HUES64 (cell line): ENCODE results near the gene CDK6.

Experiments used
- H3K27ac ChIP-seq: 2 replicates; pipeline ENCODE4 v1.7.0; 2013; ENCODE audit warnings: low read depth, low read length, inconsistent platforms
- H3K27me3 ChIP-seq: 2 replicates; pipeline ENCODE4 v1.6.1; 2013; ENCODE audit warnings: mild to moderate bottlenecking, low read length; ENCODE audit not compliant: insufficient read depth
- H3K36me3 ChIP-seq: 2 replicates; pipeline ENCODE4 v1.6.1; 2013; ENCODE audit warnings: mild to moderate bottlenecking, low read length; ENCODE audit not compliant: insufficient read depth
- H3K4me1 ChIP-seq: 2 replicates; pipeline ENCODE4 v1.6.1; 2013; ENCODE audit warnings: mild to moderate bottlenecking, low read length, moderate library complexity; ENCODE audit not compliant: insufficient read depth
- H3K4me3 ChIP-seq: 2 replicates; pipeline ENCODE4 v1.5.1; 2013; ENCODE audit warnings: mild to moderate bottlenecking, low read length, moderate library complexity
- H3K9ac ChIP-seq: 2 replicates; pipeline ENCODE4 v1.6.1; 2013; ENCODE audit warnings: mild to moderate bottlenecking, low read depth, low read length
- H3K9me3 ChIP-seq: 2 replicates; pipeline ENCODE4 v1.6.1; 2013; ENCODE audit warnings: low read depth, low read length; ENCODE audit not compliant: insufficient read depth
- WGBS: fragments of 150-250, 120-280 bp; methylation state at CpG from one replicate; pipeline ENCODE4 v1.1.7; 2013; ENCODE audit warnings: missing lambda C conversion rate; 5-methylcytosine and 5-hydroxymethylcytosine counted together

CDK6 gene

DNA sequence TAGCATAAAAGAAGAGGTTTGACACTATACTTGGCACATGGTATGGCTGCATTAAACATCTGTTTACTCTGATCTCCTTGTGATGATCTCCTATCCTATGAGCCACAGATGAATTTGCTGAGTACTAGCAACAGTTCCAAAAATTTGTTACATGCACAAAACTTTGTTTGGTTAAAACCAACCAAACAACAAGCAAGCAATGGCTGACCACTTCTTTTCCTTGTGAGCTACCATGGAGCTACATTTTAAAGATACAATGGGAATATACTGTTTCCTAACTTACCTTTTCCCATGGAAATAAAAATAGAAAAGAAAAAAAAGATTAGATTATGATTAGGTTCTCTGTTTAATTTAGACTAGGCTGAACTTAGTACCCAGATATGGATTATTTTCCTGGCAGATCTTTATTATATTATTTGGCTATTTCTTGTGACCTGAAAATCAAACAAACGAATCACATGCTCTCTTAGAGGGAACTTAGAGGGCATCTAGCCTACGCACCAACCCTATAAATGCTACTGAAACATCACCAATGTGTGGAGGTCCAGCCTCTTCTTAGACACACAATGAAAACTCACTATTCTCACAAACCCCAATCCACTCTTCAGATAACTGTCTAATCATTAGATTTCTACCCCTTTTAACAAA, 166.0 kb downstream of the CDK6 start:
- Histone ChIP-seq H3K9ac (no peak overlapping the region), H3K9me3 (no peaks in the 10 kb centered on the region), H3K4me1 (no peaks in the 10 kb centered on the region), H3K4me3 (no peak overlapping the region), H3K27me3 (no peaks in the 10 kb centered on the region), H3K36me3 (no peaks in the 10 kb centered on the region; the same call in 1 of the 2 replicates), H3K27ac (no peak overlapping the region)
- WGBS: 91% methylated on average over 2 of the region's 2 CpGs

DNA sequence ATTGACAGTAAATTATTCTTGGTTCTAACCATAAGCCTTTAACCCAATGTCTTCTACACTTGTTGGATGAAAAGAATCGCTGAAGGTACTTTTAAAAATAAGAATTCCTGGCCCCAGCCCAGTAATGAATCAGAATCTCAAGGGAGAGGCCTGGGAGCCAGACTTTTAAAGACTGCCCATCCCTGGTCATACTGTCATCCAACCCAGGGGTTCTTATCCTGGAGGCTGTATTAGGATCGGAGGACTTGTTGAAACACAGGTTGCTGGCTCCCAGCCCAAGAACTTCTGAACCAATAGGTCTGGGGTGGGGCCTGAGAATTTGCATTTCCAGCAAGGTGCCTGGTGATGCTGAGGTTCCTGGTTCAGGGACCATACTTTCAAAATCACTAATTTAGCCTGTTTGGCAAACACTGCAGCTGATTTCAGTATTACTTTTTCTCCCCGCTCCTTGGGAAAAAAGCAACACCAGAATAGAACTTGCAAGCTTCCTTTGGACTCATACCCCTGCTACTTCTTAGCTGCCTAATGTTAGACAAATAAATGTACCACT, 166.7 kb downstream of the CDK6 start:
- WGBS: 96% methylated on average over 3 of the region's 3 CpGs
- no peak overlapping the region for H3K27ac ChIP-seq
- H3K9ac ChIP-seq: no peak overlapping the region
- H3K9me3 ChIP-seq: no peaks in the 10 kb centered on the region
- H3K4me3 ChIP-seq: no peak overlapping the region
- H3K36me3 ChIP-seq: no peaks in the 10 kb centered on the region; the same call in 1 of the 2 replicates
- H3K4me1 ChIP-seq: no peaks in the 10 kb centered on the region
- H3K27me3 ChIP-seq: no peaks in the 10 kb centered on the region

DNA sequence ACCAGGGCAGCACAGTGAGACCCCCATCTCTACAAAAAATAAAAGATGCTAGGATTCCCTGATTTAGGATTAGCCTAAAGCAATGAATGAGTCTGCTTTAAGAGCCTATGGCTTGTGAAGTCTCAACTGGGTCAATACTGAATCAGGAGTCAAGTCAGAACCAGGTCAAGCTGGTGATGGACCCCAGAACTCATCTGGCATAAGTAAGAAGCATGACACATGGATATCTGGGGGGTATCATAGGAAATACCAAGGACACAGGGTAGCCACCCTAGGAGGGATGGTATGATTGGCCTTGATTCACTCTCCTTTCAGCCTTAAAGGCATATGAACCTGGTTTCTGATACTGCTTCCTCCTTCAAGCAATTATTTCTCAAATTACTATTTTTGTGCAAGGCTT, 167.8 kb downstream of the CDK6 start:
- H3K9ac ChIP-seq: no peak overlapping the region
- H3K27ac ChIP-seq: no peak overlapping the region
- no peak overlapping the region for H3K4me3 ChIP-seq
- H3K4me1 ChIP-seq: no peaks in the 10 kb centered on the region
- H3K9me3 ChIP-seq: no peaks in the 10 kb centered on the region
- H3K27me3 ChIP-seq: no peaks in the 10 kb centered on the region
- H3K36me3 ChIP-seq: no peaks in the 10 kb centered on the region; the same call in 1 of the 2 replicates

DNA sequence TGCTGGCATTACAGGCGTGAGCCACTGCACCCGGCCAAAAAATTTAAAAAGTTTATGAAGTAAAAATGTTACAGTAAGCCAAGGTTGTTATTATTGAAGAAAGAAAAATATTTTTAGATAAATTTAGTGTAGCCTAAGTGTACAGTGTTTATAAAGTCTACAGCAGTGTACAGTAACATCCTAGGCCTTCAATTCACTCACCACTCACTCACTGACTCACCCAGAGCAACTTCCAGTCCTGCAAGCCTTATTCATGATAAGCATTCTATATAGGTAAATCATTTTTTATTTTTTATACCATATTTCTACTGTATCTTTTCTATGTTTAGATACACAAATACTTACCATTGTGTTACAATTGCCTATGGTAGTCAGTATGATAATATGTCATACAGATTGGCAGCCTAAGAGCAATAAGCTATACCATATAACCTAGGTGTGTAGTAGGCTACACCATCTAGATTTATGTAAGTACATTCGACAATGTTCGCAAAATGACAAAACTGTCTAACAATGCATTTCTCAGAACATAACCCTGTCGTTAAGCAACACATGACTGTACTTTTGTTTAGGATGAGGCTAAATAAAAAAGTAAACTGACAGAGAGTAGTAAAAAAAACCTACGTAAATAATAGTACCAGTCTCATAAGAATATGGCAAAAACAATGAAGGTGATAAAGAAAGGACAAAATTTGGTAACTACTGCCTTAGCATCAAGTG, 168.4 kb downstream of the CDK6 start:
- H3K4me1 ChIP-seq: no peaks in the 10 kb centered on the region
- no peaks in the 10 kb centered on the region; the same call in 1 of the 2 replicates for H3K36me3 ChIP-seq
- H3K9me3 ChIP-seq: no peaks in the 10 kb centered on the region
- WGBS: 97% methylated on average over 6 of the region's 6 CpGs
- no peak overlapping the region for H3K27ac ChIP-seq
- H3K27me3 ChIP-seq: no peaks in the 10 kb centered on the region
- H3K4me3 ChIP-seq: no peak overlapping the region
- H3K9ac ChIP-seq: no peak overlapping the region

DNA sequence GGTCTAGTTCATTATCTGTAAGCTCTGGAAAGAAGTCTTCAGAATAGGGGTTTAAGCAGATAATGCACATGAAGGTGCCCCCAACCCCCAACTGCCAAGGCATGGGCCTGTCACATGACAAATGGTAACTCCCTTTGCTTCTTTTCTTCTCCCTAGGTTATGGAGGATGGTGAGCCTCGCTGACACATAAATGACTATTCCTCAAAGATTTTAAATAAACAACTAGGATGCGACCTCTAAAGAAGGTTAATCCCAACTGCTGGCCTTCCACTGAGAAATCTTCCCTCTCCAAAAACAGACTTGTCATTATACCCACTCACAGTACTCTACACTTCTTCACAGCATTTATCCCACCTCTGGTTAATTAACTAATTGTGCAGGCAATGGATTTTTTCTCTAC, 170.4 kb downstream of the CDK6 start:
- H3K9ac ChIP-seq: no peak overlapping the region
- no peak overlapping the region for H3K4me3 ChIP-seq
- 68% methylated on average over 2 of the region's 2 CpGs for WGBS
- H3K36me3 ChIP-seq: no peaks in the 10 kb centered on the region; the same call in 1 of the 2 replicates
- no peaks in the 10 kb centered on the region for H3K4me1 ChIP-seq
- H3K27me3 ChIP-seq: no peaks in the 10 kb centered on the region
- H3K27ac ChIP-seq: no peak overlapping the region
- no peaks in the 10 kb centered on the region for H3K9me3 ChIP-seq

DNA sequence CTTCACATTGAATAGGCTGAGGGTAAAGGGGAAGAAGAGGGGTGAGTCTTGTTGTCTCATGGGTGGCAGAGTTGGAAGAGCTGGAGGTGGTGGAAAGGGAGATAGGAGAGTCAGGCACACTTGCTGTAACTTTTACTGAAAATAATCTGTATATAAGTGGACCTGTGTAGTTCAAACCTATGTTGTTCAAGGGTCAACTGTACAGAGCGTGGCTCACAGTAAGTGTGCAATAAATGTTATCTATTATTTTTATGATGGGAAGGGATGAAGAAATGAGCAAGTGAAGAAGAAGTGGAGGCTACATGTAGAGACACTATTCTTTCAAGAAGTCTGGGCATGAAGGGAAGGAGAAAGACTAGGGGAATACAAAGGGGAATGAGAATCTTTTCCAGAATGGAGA, 174.7 kb downstream of the CDK6 start:
- Histone ChIP-seq H3K4me3 (no peak overlapping the region), H3K9ac (no peak overlapping the region), H3K9me3 (no peaks in the 10 kb centered on the region), H3K27ac (no peak overlapping the region), H3K27me3 (no peaks in the 10 kb centered on the region), H3K4me1 (no peaks in the 10 kb centered on the region), H3K36me3 (no peaks in the 10 kb centered on the region)
- 92% methylated on average over 1 of the region's 1 CpG for WGBS

DNA sequence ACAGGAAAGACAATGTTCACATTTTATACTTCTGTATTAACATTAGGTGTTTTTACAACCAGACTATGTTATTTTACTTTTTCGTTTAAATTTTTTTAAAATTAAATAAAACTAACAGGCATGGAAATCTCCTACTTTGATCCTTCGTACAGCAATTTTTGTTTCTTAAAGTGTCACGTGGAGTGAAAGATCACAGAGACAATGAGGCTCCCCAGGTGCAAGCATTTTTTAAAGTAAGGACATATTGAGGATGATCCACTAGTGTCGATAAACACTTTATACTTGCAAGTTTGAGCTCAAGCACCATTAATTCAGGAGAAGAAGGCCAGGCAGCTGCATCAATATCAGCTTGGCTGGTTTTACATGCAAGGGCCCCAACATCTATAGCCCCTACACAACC, 177.7 kb downstream of the CDK6 start:
- no peaks in the 10 kb centered on the region for H3K9me3 ChIP-seq
- 94% methylated on average over 4 of the region's 4 CpGs for WGBS

DNA sequence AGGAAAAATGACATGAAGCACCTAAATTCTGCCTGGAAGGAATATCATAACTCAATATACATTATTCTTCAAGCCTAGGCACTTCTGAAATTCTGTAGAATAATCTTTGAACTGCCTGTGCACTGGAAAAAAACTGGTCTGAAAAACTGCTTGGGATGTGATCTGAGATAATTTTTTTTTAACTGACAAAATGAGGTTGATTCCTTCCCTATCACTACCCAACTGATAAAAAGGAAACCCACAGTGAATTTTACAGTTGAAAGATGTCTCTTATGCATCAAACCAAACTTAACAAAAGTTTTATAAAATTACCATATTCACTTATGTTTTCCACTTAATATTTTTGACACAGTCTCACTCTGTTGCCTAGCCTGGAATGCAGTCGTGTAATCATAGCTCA, 179.0 kb downstream of the CDK6 start:
- Histone ChIP-seq H3K27me3 (no peaks in the 10 kb centered on the region), H3K4me3 (no peak overlapping the region), H3K36me3 (no peaks in the 10 kb centered on the region), H3K4me1 (no peaks in the 10 kb centered on the region), H3K9ac (no peak overlapping the region), H3K27ac (no peak overlapping the region), H3K9me3 (no peaks in the 10 kb centered on the region)
- 100% methylated on average over 1 of the region's 1 CpG for WGBS

More for the DNA sequence above, 177.7 kb downstream of the CDK6 start:
- Histone ChIP-seq H3K27me3 (no peaks in the 10 kb centered on the region), H3K4me3 (no peak overlapping the region), H3K27ac (no peak overlapping the region), H3K36me3 (no peaks in the 10 kb centered on the region), H3K9ac (no peak overlapping the region), H3K4me1 (no peaks in the 10 kb centered on the region)

DNA sequence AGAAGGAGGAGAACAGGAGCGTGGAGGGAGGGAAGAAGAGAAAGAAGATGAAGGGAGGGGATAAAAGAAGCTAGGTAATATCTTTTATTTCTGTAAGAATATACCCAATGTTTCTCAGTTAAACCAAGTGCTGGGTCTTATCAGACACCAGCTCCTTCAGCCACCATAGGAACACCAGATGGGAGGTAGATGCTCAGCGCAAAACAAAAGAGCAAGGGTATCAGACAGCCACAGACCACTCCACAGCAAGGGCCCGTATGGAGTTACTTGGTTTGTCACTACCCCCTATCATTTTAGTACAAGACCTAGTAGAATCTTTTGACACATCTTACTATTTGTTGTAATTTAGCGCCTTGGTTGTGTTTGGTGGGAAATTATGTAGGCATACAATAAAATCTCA, 180.3 kb downstream of the CDK6 start:
- Histone ChIP-seq H3K9ac (no peak overlapping the region), H3K4me3 (no peak overlapping the region), H3K27me3 (no peaks in the 10 kb centered on the region), H3K9me3 (no peaks in the 10 kb centered on the region), H3K4me1 (no peaks in the 10 kb centered on the region), H3K27ac (no peak overlapping the region), H3K36me3 (no peaks in the 10 kb centered on the region)
- WGBS: 96% methylated on average over 3 of the region's 4 CpGs

DNA sequence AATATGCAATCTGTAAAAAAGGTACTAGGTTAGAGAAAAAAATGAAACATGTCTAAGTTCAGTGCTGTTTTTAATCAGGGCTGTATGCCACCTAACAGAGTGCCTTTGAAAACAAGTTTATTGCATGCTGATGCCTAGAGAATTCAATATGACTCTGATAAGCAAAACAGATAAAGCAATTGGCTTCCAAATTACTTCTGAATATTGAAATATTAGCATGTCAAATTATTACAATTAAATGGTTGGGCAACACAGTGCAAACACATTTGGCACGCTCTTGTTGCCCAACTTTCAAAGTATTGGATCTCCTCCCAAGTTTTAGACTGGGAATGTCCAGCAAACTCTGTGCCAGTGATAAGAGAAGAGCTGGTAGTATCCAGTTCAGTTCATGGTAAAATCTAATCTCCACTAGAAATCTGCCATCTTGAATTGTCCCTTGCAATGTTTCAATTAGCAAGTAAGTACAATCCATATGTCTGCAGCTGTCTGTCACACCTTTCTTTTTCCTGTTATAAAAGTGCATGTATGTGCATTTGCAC, 181.0 kb downstream of the CDK6 start:
- H3K4me1 ChIP-seq: no peaks in the 10 kb centered on the region
- no peak overlapping the region for H3K4me3 ChIP-seq
- H3K9me3 ChIP-seq: no peaks in the 10 kb centered on the region
- WGBS: 84% methylated on average over 1 of the region's 1 CpG
- no peaks in the 10 kb centered on the region for H3K36me3 ChIP-seq
- H3K27ac ChIP-seq: no peak overlapping the region
- no peaks in the 10 kb centered on the region for H3K27me3 ChIP-seq
- H3K9ac ChIP-seq: no peak overlapping the region

DNA sequence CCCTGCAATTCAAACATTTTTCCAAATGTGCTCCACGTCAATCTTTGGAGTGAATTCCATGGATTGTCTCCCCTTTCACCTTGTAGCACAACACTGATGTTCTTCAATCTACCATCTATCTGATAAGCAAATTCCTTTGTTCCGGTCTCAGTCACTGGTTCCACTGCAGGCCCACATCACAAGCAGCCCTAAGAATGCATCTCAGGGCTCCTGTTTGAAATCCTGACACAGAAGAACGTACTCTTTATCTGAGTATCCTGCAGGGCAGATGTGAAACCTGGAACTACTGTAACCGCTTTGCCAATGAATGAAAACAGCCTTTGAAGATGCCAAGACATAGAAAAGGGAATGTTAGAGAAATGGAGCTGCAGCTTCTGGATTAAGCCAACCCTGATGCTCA, 183.2 kb downstream of the CDK6 start:
- no peak overlapping the region for H3K27ac ChIP-seq

More for the DNA sequence above, 183.2 kb downstream of the CDK6 start:
- Histone ChIP-seq H3K4me3 (no peak overlapping the region), H3K27me3 (no peaks in the 10 kb centered on the region), H3K9me3 (no peaks in the 10 kb centered on the region), H3K9ac (no peak overlapping the region), H3K36me3 (no peaks in the 10 kb centered on the region), H3K4me1 (no peaks in the 10 kb centered on the region)
- 83% methylated on average over 4 of the region's 4 CpGs for WGBS
